Sigmoid colon (tissue), 7 donors: ENCODE data around the gene RNF144A. TPM values are rescaled to one million over a fixed set of nuclear protein-coding genes. Genes with fewer than 3 reads are reported as not detected.

Source experiments
- DNase-seq: peaks from one replicate; pipeline ENCODE4 v3.0.0-alpha.2; 2019
- H3K27ac ChIP-seq, 4 donors: fragments of 200-600 bp; sonication (generic); one replicate each; pipeline ENCODE4 v1.5.1; 2016 to 2019; ENCODE audit warnings: mild to moderate bottlenecking in 1 of 4
- H3K27me3 ChIP-seq, 3 donors: fragments of 200-600 bp; sonication (generic); one replicate each; pipeline ENCODE4 v1.5.1; 2019; ENCODE audit warnings: mild to moderate bottlenecking in 1 of 3
- H3K36me3 ChIP-seq, 4 donors: fragments of 200-600 bp; sonication (generic); one replicate each; pipeline ENCODE4 v1.5.1; 2016 to 2019
- H3K4me1 ChIP-seq, 4 donors: fragments of 200-600 bp; sonication (generic); one replicate each; pipeline ENCODE4 v1.5.1; 2017 to 2019
- H3K4me3 ChIP-seq, 4 donors: fragments of 200-600 bp; sonication (generic); one replicate each; pipeline ENCODE4 v1.5.1; 2017 to 2019; ENCODE audit warnings: mild to moderate bottlenecking in 2 of 4, moderate library complexity in 1 of 4
- H3K9me3 ChIP-seq, 4 donors: fragments of 200-600 bp in 3 of 4; sonication (generic) in 3 of 4; one replicate each; pipeline versions ENCODE4 v1.5.1 to v1.6.1; 2013 to 2019
- EP300 ChIP-seq, 4 donors: sonication (generic); formaldehyde crosslinking; IDR thresholded peaks; one replicate each; pipeline ENCODE4 v1.6.1; 2017; ENCODE audit warnings: antibody characterized with exemption in 4 of 4
- POLR2A ChIP-seq, 2 donors: fragments of 450-650 bp; IDR thresholded peaks; one replicate each; pipeline ENCODE4 v1.6.1; 2016; ENCODE audit warnings: antibody characterized with exemption in 2 of 2, mild to moderate bottlenecking in 2 of 2, moderate library complexity in 2 of 2
- POLR2AphosphoS5 ChIP-seq, 4 donors: sonication (generic); formaldehyde crosslinking; IDR thresholded peaks; one replicate each; pipeline ENCODE4 v1.6.1; 2017; ENCODE audit warnings: antibody characterized with exemption in 4 of 4
- WGBS, 2 donors: extraction: QIAGEN DNeasy Blood & Tissue Kit; methylation state at CpG; one replicate each; pipeline ENCODE4 v1.1.7; 2013; 5-methylcytosine and 5-hydroxymethylcytosine counted together
- intact Hi-C: fragments of 100-400 bp; cut with DNase I; formaldehyde crosslinking; loops from one replicate; pipeline ENCODE4 v1.15.1; 2023
- polyA plus RNA-seq, 3 donors: library from polyadenylated mRNA; stranded (reverse); fragments of 200-250 nt; gene quantifications; one replicate each; pipeline ENCODE4 v1.2.3, GENCODE V29; 2013
- total RNA-seq, 4 donors: library from RNA; depleted of rRNA; stranded (reverse); fragments of >200 nt; gene quantifications; one replicate each; pipeline ENCODE4 v1.1.0, GENCODE V29; 2016
- TF ChIP-seq, protein P1 (sequence below), 4 experiments: fragments of 450-650 bp in 3 of 4; fragments of 200-600 bp in 1 of 4; IDR thresholded peaks; one replicate each; pipeline ENCODE4 v1.5.1; 2016 to 2019; ENCODE audit warnings: antibody characterized with exemption in 4 of 4, mild to moderate bottlenecking in 3 of 4, moderate library complexity in 2 of 4
- donor health status: healthy with polysubstance abuse.
- donor health status: Bipolar disorder and iron deficiency.
- donor health status: healthy.

The RNF144A gene
- total and polyA plus RNA-seq, 7 donors: 4.8 to 14.2 (median 12.1) TPM

DNA sequence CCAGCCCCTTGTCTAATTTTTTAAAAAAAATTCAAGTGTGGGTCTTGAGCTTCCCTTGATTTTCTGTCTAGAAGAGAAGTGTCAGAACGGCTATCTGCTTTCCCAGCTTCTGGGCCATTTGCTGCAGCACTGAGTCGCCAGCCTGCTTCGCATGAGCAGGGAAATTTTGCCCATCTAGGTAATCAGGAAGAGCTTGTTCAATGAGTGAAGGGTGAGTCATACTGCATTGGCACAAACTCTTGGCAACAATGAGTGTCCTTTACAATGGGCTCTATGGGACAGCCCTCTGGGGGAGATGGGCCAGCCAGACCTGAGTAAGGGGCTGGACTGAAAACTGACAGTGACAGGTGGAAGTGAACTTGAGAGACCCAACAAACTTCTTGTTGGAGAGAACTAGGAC lies 2.4 kb upstream of the RNF144A start:
- H3K9me3 ChIP-seq: no peaks in the 10 kb centered on the region
- H3K4me1 ChIP-seq: peaks cover 0 to 22% (median 7%) of the 10 kb centered on the region in 4 donors
- intact Hi-C loops: loop anchor here (5.0 kb wide), 4 partner anchors 38 to 127 kb away; partner anchors contain the start of gene RSAD2
- no peaks in the 10 kb centered on the region for H3K27me3 ChIP-seq
- WGBS, 2 donors: 51 to 82% methylated on average over 3 of the region's 3 CpGs
- H3K4me3 ChIP-seq: no peak overlapping the region
- no peak overlapping the region for H3K27ac ChIP-seq
- no peak for DNase-seq
- no peaks in the 10 kb centered on the region for H3K36me3 ChIP-seq
- TF ChIP-seq POLR2AphosphoS5 (IDR thresholded peaks at IDR 0.05) (no peak), EP300 (IDR thresholded peaks at IDR 0.05) (no peak), POLR2A (IDR thresholded peaks at IDR 0.05) (no peak)
- TF ChIP-seq, protein P1, sequence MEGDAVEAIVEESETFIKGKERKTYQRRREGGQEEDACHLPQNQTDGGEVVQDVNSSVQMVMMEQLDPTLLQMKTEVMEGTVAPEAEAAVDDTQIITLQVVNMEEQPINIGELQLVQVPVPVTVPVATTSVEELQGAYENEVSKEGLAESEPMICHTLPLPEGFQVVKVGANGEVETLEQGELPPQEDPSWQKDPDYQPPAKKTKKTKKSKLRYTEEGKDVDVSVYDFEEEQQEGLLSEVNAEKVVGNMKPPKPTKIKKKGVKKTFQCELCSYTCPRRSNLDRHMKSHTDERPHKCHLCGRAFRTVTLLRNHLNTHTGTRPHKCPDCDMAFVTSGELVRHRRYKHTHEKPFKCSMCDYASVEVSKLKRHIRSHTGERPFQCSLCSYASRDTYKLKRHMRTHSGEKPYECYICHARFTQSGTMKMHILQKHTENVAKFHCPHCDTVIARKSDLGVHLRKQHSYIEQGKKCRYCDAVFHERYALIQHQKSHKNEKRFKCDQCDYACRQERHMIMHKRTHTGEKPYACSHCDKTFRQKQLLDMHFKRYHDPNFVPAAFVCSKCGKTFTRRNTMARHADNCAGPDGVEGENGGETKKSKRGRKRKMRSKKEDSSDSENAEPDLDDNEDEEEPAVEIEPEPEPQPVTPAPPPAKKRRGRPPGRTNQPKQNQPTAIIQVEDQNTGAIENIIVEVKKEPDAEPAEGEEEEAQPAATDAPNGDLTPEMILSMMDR (IDR thresholded peaks at IDR 0.05): no peak

DNA sequence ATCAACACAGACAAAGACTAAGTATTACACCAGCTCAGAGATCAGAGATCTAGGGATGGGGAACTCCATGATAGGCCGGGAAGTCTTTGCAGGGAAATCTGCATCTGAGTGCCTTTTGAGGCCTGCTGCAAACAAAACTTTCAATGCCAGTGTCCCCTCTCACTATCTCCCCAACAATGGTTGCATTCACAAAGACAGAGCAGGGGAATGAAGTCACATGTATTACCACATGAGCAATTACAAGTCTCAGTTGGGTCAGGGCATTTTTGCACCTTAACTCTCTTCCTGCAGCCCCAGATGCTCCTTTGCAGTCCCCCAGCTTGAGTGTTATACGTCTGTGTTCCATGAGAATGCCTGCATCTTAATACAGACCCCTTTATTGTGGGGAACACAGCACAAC lies 1.8 kb upstream of the RNF144A start:
- no peak overlapping the region for H3K27ac ChIP-seq
- no peaks in the 10 kb centered on the region for H3K27me3 ChIP-seq
- WGBS, 2 donors: 91 to 95% methylated on average over 2 of the region's 2 CpGs
- H3K9me3 ChIP-seq: no peaks in the 10 kb centered on the region
- no peaks in the 10 kb centered on the region for H3K36me3 ChIP-seq
- intact Hi-C loops: loop anchor here (5.0 kb wide), 4 partner anchors 38 to 127 kb away; partner anchors contain the start of gene RSAD2
- no peak overlapping the region for H3K4me3 ChIP-seq
- TF ChIP-seq EP300 (IDR thresholded peaks at IDR 0.05): no peak
- TF ChIP-seq POLR2A (IDR thresholded peaks at IDR 0.05): no peak
- no peak for TF ChIP-seq POLR2AphosphoS5 (IDR thresholded peaks at IDR 0.05)
- TF ChIP-seq, protein P1 (IDR thresholded peaks at IDR 0.05): no peak
- DNase-seq: no peak
- peaks cover 0 to 28% (median 7%) of the 10 kb centered on the region in 4 donors for H3K4me1 ChIP-seq

DNA sequence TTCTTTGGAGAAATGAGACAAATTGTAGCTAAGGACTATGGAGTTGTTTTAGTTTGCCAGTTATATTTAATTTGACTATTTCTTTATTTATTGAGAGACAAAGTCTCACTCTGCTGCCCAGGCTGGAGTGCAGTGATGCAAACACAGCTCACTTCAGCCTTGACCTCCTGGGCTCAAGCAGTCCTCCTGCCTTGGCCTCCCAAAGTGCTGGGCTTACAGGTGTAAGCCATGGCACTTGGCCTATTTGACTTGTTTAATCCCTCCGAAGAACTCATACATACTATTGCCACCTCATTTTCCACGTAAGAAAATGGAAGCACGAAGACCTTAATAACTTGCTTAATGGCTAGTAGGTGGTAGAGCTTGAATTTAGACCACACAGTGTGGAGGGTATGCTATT lies 988 bp upstream of the RNF144A start:
- no peak for TF ChIP-seq POLR2AphosphoS5 (IDR thresholded peaks at IDR 0.05)
- no peak for TF ChIP-seq EP300 (IDR thresholded peaks at IDR 0.05)
- TF ChIP-seq, protein P1 (IDR thresholded peaks at IDR 0.05): no peak
- TF ChIP-seq POLR2A (IDR thresholded peaks at IDR 0.05): no peak
- Histone ChIP-seq H3K36me3 (no peaks in the 10 kb centered on the region), H3K27ac (no peak overlapping the region), H3K27me3 (no peaks in the 10 kb centered on the region), H3K4me3 (no peak overlapping the region), H3K4me1 (peaks cover 0 to 36% (median 7%) of the 10 kb centered on the region in 4 donors), H3K9me3 (no peaks in the 10 kb centered on the region)
- 89 to 93% methylated on average over 3 of the region's 3 CpGs for WGBS, 2 donors
- no peak for DNase-seq
- intact Hi-C loops: loop anchor here (2.0 to 5.0 kb wide), 5 partner anchors 39 to 126 kb away; partner anchors contain the start of gene RSAD2

DNA sequence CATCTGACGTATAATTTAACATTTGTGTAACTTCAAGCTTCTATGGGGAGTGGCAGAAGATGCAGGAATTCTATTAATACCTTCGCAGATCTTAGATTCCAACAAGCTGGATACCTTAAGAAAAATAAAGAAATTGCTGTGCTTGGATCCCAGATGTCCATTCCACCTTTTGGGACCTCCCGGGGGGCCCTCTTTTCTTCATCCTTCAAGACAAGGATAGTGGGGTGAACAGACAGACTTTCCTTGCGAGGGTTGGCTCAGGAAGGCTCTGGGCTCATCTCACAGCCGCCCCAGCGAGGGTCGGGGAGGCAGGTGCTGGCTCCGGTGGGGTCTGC lies 509 bp upstream of the RNF144A start:
- intact Hi-C loops: loop anchor here (2.0 to 5.0 kb wide), 5 partner anchors 39 to 126 kb away; partner anchors contain the start of gene RSAD2

More for the DNA sequence above, 509 bp upstream of the RNF144A start:
- peak overlapping the region in 3 of 4 donors; percentile 84 to 93 (median 89) for H3K4me3 ChIP-seq
- WGBS, 2 donors: 46 to 55% methylated on average over 8 of the region's 8 CpGs
- H3K36me3 ChIP-seq: no peaks in the 10 kb centered on the region
- DNase-seq: no peak
- H3K27ac ChIP-seq: peak overlapping the region in 3 of 4 donors; percentile 35 to 78 (median 43)
- no peaks in the 10 kb centered on the region for H3K27me3 ChIP-seq
- no peaks in the 10 kb centered on the region for H3K9me3 ChIP-seq
- TF ChIP-seq POLR2AphosphoS5 (IDR thresholded peaks at IDR 0.05): no peak
- TF ChIP-seq POLR2A (IDR thresholded peaks at IDR 0.05): no peak
- TF ChIP-seq, protein P1 (IDR thresholded peaks at IDR 0.05): peak in 1 of 4 experiments; percentile 4
- H3K4me1 ChIP-seq: peaks cover 0 to 37% (median 7%) of the 10 kb centered on the region in 4 donors
